ENCODE measurements around the gene RNF169.
A peak's percentile ranks its signal among the peaks of the same experiment; 100 is the strongest.

GRCh38 chr11:74748211-74749126, at the start of gene RNF169:
- TF ChIP-seq TBP (CRISPR knock-in tag; IDR thresholded peaks at IDR 0.05) (no peak), ZNF275 (CRISPR knock-in tag; IDR thresholded peaks at IDR 0.05; ENCODE audit: borderline replicate concordance) (no peak), ZNF484 (CRISPR knock-in tag; IDR thresholded peaks at IDR 0.05; ENCODE audit: borderline replicate concordance, low read depth) (no peak), ZNF18 (CRISPR knock-in tag; IDR thresholded peaks at IDR 0.05; ENCODE audit: insufficient replicate concordance) (no peak), ZNF572 (CRISPR knock-in tag; IDR thresholded peaks at IDR 0.05) (no peak), GABPA (IDR thresholded peaks at IDR 0.05; ENCODE audit: low read depth, low read length) (no peak), GABPA (CRISPR knock-in tag; IDR thresholded peaks at IDR 0.05; ENCODE audit: low read depth) (0 out of 2 replicates have a peak, but pooled peaks have one; percentile 15), KDM4B (CRISPR knock-in tag; IDR thresholded peaks at IDR 0.05) (0 out of 2 replicates have a peak, but pooled peaks have one; percentile 53), ARID5B (CRISPR knock-in tag; IDR thresholded peaks at IDR 0.05) (0 out of 2 replicates have a peak, but pooled peaks have one; percentile 12), MLX (CRISPR knock-in tag; IDR thresholded peaks at IDR 0.05) (no peak), ZNF253 (CRISPR knock-in tag; IDR thresholded peaks at IDR 0.05; ENCODE audit: borderline replicate concordance) (no peak; the same call in 1 of the 2 replicates), PHF8 (CRISPR knock-in tag; IDR thresholded peaks at IDR 0.05) (peak; percentile 89), ZBTB43 (CRISPR knock-in tag; conservative IDR thresholded peaks at IDR 0.05) (no peak), CTCF (CRISPR knock-in tag; IDR thresholded peaks at IDR 0.05) (no peak), BHLHE40 (IDR thresholded peaks at IDR 0.05; ENCODE audit: low read length) (no peak)

All from HepG2 (cell line).